DOHH2 (cell line): Measurements from ENCODE around the gene MROH7.

Source experiments
- EZH2phosphoT487 ChIP-seq: fragments of 200-600 bp; sonication (generic); IDR thresholded peaks from 2 replicates; pipeline ENCODE4 v1.6.1; 2017; ENCODE audit warnings: borderline replicate concordance, mild to moderate bottlenecking, antibody characterized with exemption, low read length, moderate library complexity, mixed read lengths
- TF ChIP-seq, protein P1 (sequence below): fragments of 200-600 bp; sonication (generic); IDR thresholded peaks from one replicate; pipeline ENCODE4 v1.5.1; 2014; ENCODE audit warnings: antibody characterized with exemption, mild to moderate bottlenecking, low read depth, low read length; ENCODE audit not compliant: poor library complexity, severe bottlenecking

DNA sequence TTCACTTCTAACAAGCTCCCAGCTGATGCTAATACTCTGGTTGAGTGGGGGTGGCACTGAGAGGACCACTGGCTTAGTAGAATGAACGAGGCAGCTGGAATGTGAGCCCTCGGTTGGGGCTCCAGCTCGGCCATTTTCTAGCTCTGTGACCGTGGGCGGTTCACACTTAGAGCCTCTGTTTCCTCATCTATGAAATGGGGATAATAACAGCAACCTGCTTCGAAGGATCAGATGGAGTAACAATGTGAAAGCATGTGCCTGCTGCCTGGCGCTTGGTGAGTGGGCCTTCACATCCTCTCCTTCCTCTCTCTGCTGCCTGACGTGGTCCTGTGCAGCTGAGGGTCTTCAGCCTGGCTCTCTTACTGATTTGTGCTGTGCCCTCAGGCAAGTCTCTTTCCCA is 53.2 kb downstream of the MROH7 start:
- TF ChIP-seq, protein P1, sequence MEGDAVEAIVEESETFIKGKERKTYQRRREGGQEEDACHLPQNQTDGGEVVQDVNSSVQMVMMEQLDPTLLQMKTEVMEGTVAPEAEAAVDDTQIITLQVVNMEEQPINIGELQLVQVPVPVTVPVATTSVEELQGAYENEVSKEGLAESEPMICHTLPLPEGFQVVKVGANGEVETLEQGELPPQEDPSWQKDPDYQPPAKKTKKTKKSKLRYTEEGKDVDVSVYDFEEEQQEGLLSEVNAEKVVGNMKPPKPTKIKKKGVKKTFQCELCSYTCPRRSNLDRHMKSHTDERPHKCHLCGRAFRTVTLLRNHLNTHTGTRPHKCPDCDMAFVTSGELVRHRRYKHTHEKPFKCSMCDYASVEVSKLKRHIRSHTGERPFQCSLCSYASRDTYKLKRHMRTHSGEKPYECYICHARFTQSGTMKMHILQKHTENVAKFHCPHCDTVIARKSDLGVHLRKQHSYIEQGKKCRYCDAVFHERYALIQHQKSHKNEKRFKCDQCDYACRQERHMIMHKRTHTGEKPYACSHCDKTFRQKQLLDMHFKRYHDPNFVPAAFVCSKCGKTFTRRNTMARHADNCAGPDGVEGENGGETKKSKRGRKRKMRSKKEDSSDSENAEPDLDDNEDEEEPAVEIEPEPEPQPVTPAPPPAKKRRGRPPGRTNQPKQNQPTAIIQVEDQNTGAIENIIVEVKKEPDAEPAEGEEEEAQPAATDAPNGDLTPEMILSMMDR: no peak
- TF ChIP-seq EZH2phosphoT487: no peak
